ENCODE data around the gene CCDC137. TPM values are rescaled to one million over a fixed set of nuclear protein-coding genes. Genes with fewer than 3 reads are reported as not detected.

CCDC137 gene
- total RNA-seq, 6 donors from 2014 or later: 10.8 to 49.2 (median 12.6) TPM

GRCh38 chr17:81696218-81696941 is 29.8 kb downstream of the CCDC137 start:
- no peak overlapping the region for H3K27ac ChIP-seq
- no peak for TF ChIP-seq POLR2A (IDR thresholded peaks at IDR 0.05)
- no peak for TF ChIP-seq POLR2AphosphoS5 (IDR thresholded peaks at IDR 0.05)
- no peak for TF ChIP-seq EP300 (IDR thresholded peaks at IDR 0.05)
- TF ChIP-seq CTCF (IDR thresholded peaks at IDR 0.05): no peak
- H3K27me3 ChIP-seq: no peaks in the 10 kb centered on the region
- no peaks in the 10 kb centered on the region for H3K9me3 ChIP-seq
- peaks cover 7 to 9% (median 8%) of the 10 kb centered on the region in 4 donors for H3K4me1 ChIP-seq
- WGBS, 2 donors: 96% methylated on average over 15 to 40 of the region's 40 CpGs
- H3K36me3 ChIP-seq: peaks cover 44 to 99% (median 92%) of the 10 kb centered on the region in 4 donors
- H3K4me3 ChIP-seq: no peak overlapping the region
- ATAC-seq (ENCODE audit: low FRiP score in 2 of 2) (no peak), DNase-seq (peak in 1 of 2 donors; percentile 76)

- Histone ChIP-seq H3K4me3 (no peak overlapping the region), H3K27ac (no peak overlapping the region), H3K9me3 (no peaks in the 10 kb centered on the region), H3K4me1 (peaks cover 17 to 20% (median 19%) of the 10 kb centered on the region in 4 donors), H3K36me3 (peaks cover 37 to 93% (median 85%) of the 10 kb centered on the region in 4 donors), H3K27me3 (no peaks in the 10 kb centered on the region)
- TF ChIP-seq POLR2AphosphoS5 (IDR thresholded peaks at IDR 0.05) (no peak), CTCF (IDR thresholded peaks at IDR 0.05) (no peak), POLR2A (IDR thresholded peaks at IDR 0.05) (no peak), EP300 (IDR thresholded peaks at IDR 0.05) (no peak)
- WGBS, 2 donors: 87 to 91% methylated on average over 24 to 25 of the region's 25 CpGs
- DNase-seq (peak in 1 of 2 donors; percentile 19), ATAC-seq (ENCODE audit: low FRiP score in 2 of 2) (no peak)
Measured at GRCh38 chr17:81697261-81698044, 30.9 kb downstream of the CCDC137 start.

- H3K27me3 ChIP-seq: no peaks in the 10 kb centered on the region
- peaks cover 16 to 65% (median 56%) of the 10 kb centered on the region in 4 donors for H3K36me3 ChIP-seq
- DNase-seq: peak in 1 of 2 donors; percentile 73
- H3K27ac ChIP-seq: no peak overlapping the region
- no peak overlapping the region for H3K4me3 ChIP-seq
- no peak for TF ChIP-seq CTCF (IDR thresholded peaks at IDR 0.05)
- no peak for TF ChIP-seq POLR2AphosphoS5 (IDR thresholded peaks at IDR 0.05)
- TF ChIP-seq EP300 (IDR thresholded peaks at IDR 0.05): no peak
- TF ChIP-seq POLR2A (IDR thresholded peaks at IDR 0.05): no peak
- H3K9me3 ChIP-seq: no peaks in the 10 kb centered on the region
- H3K4me1 ChIP-seq: peaks cover 24 to 35% (median 30%) of the 10 kb centered on the region in 4 donors
- 88 to 92% methylated on average over 15 to 21 of the region's 25 CpGs for WGBS, 2 donors
- ATAC-seq (ENCODE audit: low FRiP score in 2 of 2): no peak
Measured at GRCh38 chr17:81700353-81701287, 34.1 kb downstream of the CCDC137 start.

- Histone ChIP-seq H3K36me3 (peaks cover 15 to 65% (median 54%) of the 10 kb centered on the region in 4 donors), H3K4me3 (peak overlapping the region in 3 of 4 donors; percentile 77 to 98 (median 89)), H3K27ac (peak overlapping the region in 1 of 4 donors; percentile 4), H3K27me3 (no peaks in the 10 kb centered on the region), H3K4me1 (peaks cover 24 to 35% (median 30%) of the 10 kb centered on the region in 4 donors), H3K9me3 (no peaks in the 10 kb centered on the region)
- no peak for TF ChIP-seq CTCF (IDR thresholded peaks at IDR 0.05)
- TF ChIP-seq POLR2AphosphoS5 (IDR thresholded peaks at IDR 0.05): no peak
- TF ChIP-seq EP300 (IDR thresholded peaks at IDR 0.05): no peak
- TF ChIP-seq POLR2A (IDR thresholded peaks at IDR 0.05): no peak
- 77 to 90% methylated on average over 18 to 21 of the region's 23 CpGs for WGBS, 2 donors
- DNase-seq (peak in 1 of 2 donors; percentile 64), ATAC-seq (ENCODE audit: low FRiP score in 2 of 2) (no peak)
Measured at GRCh38 chr17:81701288-81702071, 34.9 kb downstream of the CCDC137 start.
